NCI-H1694 (cell line): ENCODE results near the gene TMTC2.
"Not testable (repeated sequence)": the region's sequence is repeated elsewhere in the genome, so short reads cannot be mapped to it uniquely, and the experiment has no call there.

Source experiments
- DNase-seq: peaks from one replicate; lab custom pipeline; 2025; lab: John Stamatoyannopoulos, UW

Gene TMTC2

GRCh38 chr12:82841487-82841904 lies 154.8 kb downstream of the TMTC2 start:
- DNase-seq: no peak

GRCh38 chr12:82842480-82842879 lies 155.8 kb downstream of the TMTC2 start:
- no peak for DNase-seq

- DNase-seq: not testable (repeated sequence)
Observed at GRCh38 chr12:82845076-82845475, 158.4 kb downstream of the TMTC2 start.

GRCh38 chr12:82848845-82849244 lies 162.1 kb downstream of the TMTC2 start:
- DNase-seq: no peak

- no peak for DNase-seq
Observed at GRCh38 chr12:82852529-82852928, 165.8 kb downstream of the TMTC2 start.

GRCh38 chr12:82855872-82856271 lies 169.2 kb downstream of the TMTC2 start:
- DNase-seq: no peak

GRCh38 chr12:82857276-82857675 lies 170.6 kb downstream of the TMTC2 start:
- DNase-seq: no peak

- no peak for DNase-seq
Observed at GRCh38 chr12:82857911-82858533, 171.3 kb downstream of the TMTC2 start.

- no peak for DNase-seq
Observed at GRCh38 chr12:82858534-82858917, 171.8 kb downstream of the TMTC2 start.

- DNase-seq: no peak
Observed at GRCh38 chr12:82862069-82862841, 175.5 kb downstream of the TMTC2 start.

- DNase-seq: no peak
Observed at GRCh38 chr12:82862876-82863649, 176.4 kb downstream of the TMTC2 start.

GRCh38 chr12:82866227-82866775 lies 179.6 kb downstream of the TMTC2 start:
- DNase-seq: peak; percentile 58

- DNase-seq: peak; percentile 86
Observed at GRCh38 chr12:82866946-82867345, 180.2 kb downstream of the TMTC2 start.

GRCh38 chr12:82867762-82868500 lies 181.2 kb downstream of the TMTC2 start:
- DNase-seq: peak; percentile 35

- DNase-seq: no peak
Observed at GRCh38 chr12:82870771-82871377, 184.2 kb downstream of the TMTC2 start.

GRCh38 chr12:82872088-82872487 lies 185.4 kb downstream of the TMTC2 start:
- no peak for DNase-seq

- no peak for DNase-seq
Observed at GRCh38 chr12:82873309-82873708, 186.6 kb downstream of the TMTC2 start.

- peak; percentile 93 for DNase-seq
Observed at GRCh38 chr12:82873951-82874350, 187.2 kb downstream of the TMTC2 start.

GRCh38 chr12:82874945-82875344 lies 188.2 kb downstream of the TMTC2 start:
- DNase-seq: peak; percentile 75

GRCh38 chr12:82876075-82876474 lies 189.4 kb downstream of the TMTC2 start:
- no peak for DNase-seq

- DNase-seq: no peak
Observed at GRCh38 chr12:82877963-82878362, 191.3 kb downstream of the TMTC2 start.
